HUES48 (cell line): ENCODE measurements around the gene NRG3.
"Not testable (repeated sequence)": the region's sequence is repeated elsewhere in the genome, so short reads cannot be mapped to it uniquely, and the experiment has no call there.

Experiments used
- H3K27ac ChIP-seq: one replicate; pipeline ENCODE4 v1.7.0; 2013; ENCODE audit warnings: low read depth, low read length, inconsistent platforms
- H3K27me3 ChIP-seq: 2 replicates; pipeline ENCODE4 v1.6.1; 2013; ENCODE audit warnings: mild to moderate bottlenecking, low read length; ENCODE audit not compliant: control insufficient read depth, insufficient read depth
- H3K36me3 ChIP-seq: 2 replicates; pipeline ENCODE4 v1.6.1; 2013; ENCODE audit warnings: low read length; ENCODE audit not compliant: control insufficient read depth, insufficient read depth
- H3K4me1 ChIP-seq: 2 replicates; pipeline ENCODE4 v1.6.1; 2013; ENCODE audit warnings: mild to moderate bottlenecking, low read length; ENCODE audit not compliant: control insufficient read depth, insufficient read depth
- H3K4me3 ChIP-seq: 2 replicates; pipeline ENCODE4 v1.5.1; 2013; ENCODE audit warnings: mild to moderate bottlenecking, low read depth, low read length
- H3K9ac ChIP-seq: 2 replicates; pipeline ENCODE4 v1.6.1; 2013; ENCODE audit warnings: mild to moderate bottlenecking, low read depth, low read length, moderate library complexity
- H3K9me3 ChIP-seq: 2 replicates; pipeline ENCODE4 v1.6.1; 2013; ENCODE audit warnings: low read length; ENCODE audit not compliant: control insufficient read depth, insufficient read depth

NRG3 gene

GRCh38 chr10:82653244-82654155 lies 778.5 kb downstream of the NRG3 start:
- Histone ChIP-seq H3K9me3 (no peaks in the 10 kb centered on the region), H3K4me1 (peaks cover 25% of the 10 kb centered on the region), H3K4me3 (no peak overlapping the region), H3K9ac (no peak overlapping the region), H3K27me3 (no peaks in the 10 kb centered on the region), H3K27ac (peak overlapping the region; percentile 69), H3K36me3 (no peaks in the 10 kb centered on the region)

- Histone ChIP-seq H3K9me3 (no peaks in the 10 kb centered on the region), H3K36me3 (no peaks in the 10 kb centered on the region), H3K4me3 (no peak overlapping the region), H3K27me3 (no peaks in the 10 kb centered on the region), H3K4me1 (no peaks in the 10 kb centered on the region), H3K27ac (peak overlapping the region; percentile 43), H3K9ac (no peak overlapping the region)
Measured at GRCh38 chr10:82660205-82660604, 785.2 kb downstream of the NRG3 start.

- Histone ChIP-seq H3K27me3 (no peaks in the 10 kb centered on the region), H3K4me1 (no peaks in the 10 kb centered on the region), H3K27ac (peak overlapping the region; percentile 43), H3K4me3 (no peak overlapping the region), H3K9me3 (no peaks in the 10 kb centered on the region), H3K36me3 (no peaks in the 10 kb centered on the region), H3K9ac (no peak overlapping the region)
Measured at GRCh38 chr10:82660986-82661385, 786.0 kb downstream of the NRG3 start.

- Histone ChIP-seq H3K4me3 (no peak overlapping the region), H3K4me1 (no peaks in the 10 kb centered on the region), H3K36me3 (no peaks in the 10 kb centered on the region), H3K9me3 (no peaks in the 10 kb centered on the region), H3K9ac (no peak overlapping the region), H3K27ac (no peak overlapping the region), H3K27me3 (no peaks in the 10 kb centered on the region)
Measured at GRCh38 chr10:82661701-82662100, 786.7 kb downstream of the NRG3 start.

- H3K4me3 ChIP-seq: no peak overlapping the region
- no peaks in the 10 kb centered on the region for H3K9me3 ChIP-seq
- H3K27me3 ChIP-seq: no peaks in the 10 kb centered on the region
- H3K4me1 ChIP-seq: no peaks in the 10 kb centered on the region
- H3K9ac ChIP-seq: no peak overlapping the region
- no peak overlapping the region for H3K27ac ChIP-seq
- H3K36me3 ChIP-seq: no peaks in the 10 kb centered on the region
Measured at GRCh38 chr10:82668221-82668895, 793.4 kb downstream of the NRG3 start.

- Histone ChIP-seq H3K4me1 (no peaks in the 10 kb centered on the region), H3K27me3 (no peaks in the 10 kb centered on the region), H3K36me3 (no peaks in the 10 kb centered on the region), H3K9me3 (no peaks in the 10 kb centered on the region), H3K4me3 (no peak overlapping the region), H3K27ac (no peak overlapping the region), H3K9ac (no peak overlapping the region)
Measured at GRCh38 chr10:82674036-82674435, 799.0 kb downstream of the NRG3 start.

GRCh38 chr10:82677932-82678331 lies 802.9 kb downstream of the NRG3 start:
- not testable (repeated sequence) for H3K27me3 ChIP-seq, H3K27ac ChIP-seq, H3K4me3 ChIP-seq, H3K36me3 ChIP-seq, H3K4me1 ChIP-seq, H3K9ac ChIP-seq, H3K9me3 ChIP-seq

GRCh38 chr10:82678451-82678850 lies 803.5 kb downstream of the NRG3 start:
- H3K27me3 ChIP-seq, H3K9me3 ChIP-seq, H3K4me1 ChIP-seq, H3K9ac ChIP-seq, H3K36me3 ChIP-seq, H3K4me3 ChIP-seq: not testable (repeated sequence)
- H3K27ac ChIP-seq: peak overlapping the region; percentile 57

GRCh38 chr10:82680608-82681007 lies 805.6 kb downstream of the NRG3 start:
- H3K4me3 ChIP-seq: no peak overlapping the region
- H3K27me3 ChIP-seq: no peaks in the 10 kb centered on the region
- H3K27ac ChIP-seq: no peak overlapping the region
- no peaks in the 10 kb centered on the region for H3K9me3 ChIP-seq
- H3K4me1 ChIP-seq: no peaks in the 10 kb centered on the region
- no peak overlapping the region for H3K9ac ChIP-seq
- H3K36me3 ChIP-seq: no peaks in the 10 kb centered on the region

GRCh38 chr10:82683945-82684344 lies 809.0 kb downstream of the NRG3 start:
- no peaks in the 10 kb centered on the region for H3K36me3 ChIP-seq
- no peak overlapping the region for H3K27ac ChIP-seq
- H3K4me1 ChIP-seq: no peaks in the 10 kb centered on the region
- no peaks in the 10 kb centered on the region for H3K9me3 ChIP-seq
- no peaks in the 10 kb centered on the region for H3K27me3 ChIP-seq
- H3K9ac ChIP-seq: no peak overlapping the region
- H3K4me3 ChIP-seq: no peak overlapping the region

- H3K27me3 ChIP-seq: no peaks in the 10 kb centered on the region
- no peak overlapping the region for H3K4me3 ChIP-seq
- H3K36me3 ChIP-seq: no peaks in the 10 kb centered on the region
- H3K27ac ChIP-seq: no peak overlapping the region
- no peak overlapping the region for H3K9ac ChIP-seq
- H3K9me3 ChIP-seq: no peaks in the 10 kb centered on the region
- no peaks in the 10 kb centered on the region for H3K4me1 ChIP-seq
Measured at GRCh38 chr10:82685087-82685486, 810.1 kb downstream of the NRG3 start.
